ENCODE measurements around the gene AAK1.

The AAK1 gene

GRCh38 chr2:69546646-69547045, 96.9 kb downstream of the AAK1 start:
- H3K4me3 ChIP-seq (ENCODE audit: insufficient read length, low read depth): no peak overlapping the region
- TF ChIP-seq ZNF274 (IDR thresholded peaks at IDR 0.05; ENCODE audit: low read depth, low read length) (no peak), YY1 (IDR thresholded peaks at IDR 0.05; ENCODE audit: insufficient read depth, insufficient read length) (no peak), SUZ12 (IDR thresholded peaks at IDR 0.05; ENCODE audit: extremely low read depth, insufficient read depth, insufficient read length) (no peak)
- no peak overlapping the region for H3K9ac ChIP-seq (ENCODE audit: insufficient read length, low read depth)
- H3K36me3 ChIP-seq (ENCODE audit: insufficient read depth, insufficient read length, low read length): peaks cover 6% of the 10 kb centered on the region
- no peak for DNase-seq (ENCODE audit: low read depth, low spot score)
- no peaks in the 10 kb centered on the region for H3K27me3 ChIP-seq (ENCODE audit: insufficient read depth, insufficient read length)
- peaks cover 19% of the 10 kb centered on the region for H3K9me3 ChIP-seq (ENCODE audit: insufficient read depth, low read length)
- no peaks in the 10 kb centered on the region for H3K4me1 ChIP-seq (ENCODE audit: insufficient read depth, insufficient read length)

GRCh38 chr2:69545477-69545932, 98.0 kb downstream of the AAK1 start:
- no peaks in the 10 kb centered on the region for H3K27me3 ChIP-seq (ENCODE audit: insufficient read depth, insufficient read length)
- peaks cover 19% of the 10 kb centered on the region for H3K9me3 ChIP-seq (ENCODE audit: insufficient read depth, low read length)
- DNase-seq (ENCODE audit: low read depth, low spot score): no peak
- H3K9ac ChIP-seq (ENCODE audit: insufficient read length, low read depth): no peak overlapping the region
- H3K4me3 ChIP-seq (ENCODE audit: insufficient read length, low read depth): no peak overlapping the region
- no peak for TF ChIP-seq SUZ12 (IDR thresholded peaks at IDR 0.05; ENCODE audit: extremely low read depth, insufficient read depth, insufficient read length)
- TF ChIP-seq YY1 (IDR thresholded peaks at IDR 0.05; ENCODE audit: insufficient read depth, insufficient read length): no peak
- no peak for TF ChIP-seq ZNF274 (IDR thresholded peaks at IDR 0.05; ENCODE audit: low read depth, low read length)
- peaks cover 4% of the 10 kb centered on the region for H3K36me3 ChIP-seq (ENCODE audit: insufficient read depth, insufficient read length, low read length)
- H3K4me1 ChIP-seq (ENCODE audit: insufficient read depth, insufficient read length): no peaks in the 10 kb centered on the region

- Histone ChIP-seq H3K36me3 (ENCODE audit: insufficient read depth, insufficient read length, low read length) (peaks cover 4% of the 10 kb centered on the region), H3K27me3 (ENCODE audit: insufficient read depth, insufficient read length) (no peaks in the 10 kb centered on the region), H3K4me1 (ENCODE audit: insufficient read depth, insufficient read length) (no peaks in the 10 kb centered on the region), H3K9me3 (ENCODE audit: insufficient read depth, low read length) (peaks cover 19% of the 10 kb centered on the region), H3K9ac (ENCODE audit: insufficient read length, low read depth) (no peak overlapping the region), H3K4me3 (ENCODE audit: insufficient read length, low read depth) (no peak overlapping the region)
- no peak for TF ChIP-seq SUZ12 (IDR thresholded peaks at IDR 0.05; ENCODE audit: extremely low read depth, insufficient read depth, insufficient read length)
- no peak for TF ChIP-seq ZNF274 (IDR thresholded peaks at IDR 0.05; ENCODE audit: low read depth, low read length)
- no peak for TF ChIP-seq YY1 (IDR thresholded peaks at IDR 0.05; ENCODE audit: insufficient read depth, insufficient read length)
- DNase-seq (ENCODE audit: low read depth, low spot score): no peak
These were observed 98.6 kb downstream of the AAK1 start for GRCh38 chr2:69544951-69545350.

GRCh38 chr2:69539549-69539908, 104.0 kb downstream of the AAK1 start:
- H3K27me3 ChIP-seq (ENCODE audit: insufficient read depth, insufficient read length): no peaks in the 10 kb centered on the region
- DNase-seq (ENCODE audit: low read depth, low spot score): no peak
- no peaks in the 10 kb centered on the region for H3K4me1 ChIP-seq (ENCODE audit: insufficient read depth, insufficient read length)
- no peak overlapping the region for H3K4me3 ChIP-seq (ENCODE audit: insufficient read length, low read depth)
- TF ChIP-seq SUZ12 (IDR thresholded peaks at IDR 0.05; ENCODE audit: extremely low read depth, insufficient read depth, insufficient read length) (no peak), YY1 (IDR thresholded peaks at IDR 0.05; ENCODE audit: insufficient read depth, insufficient read length) (no peak), ZNF274 (IDR thresholded peaks at IDR 0.05; ENCODE audit: low read depth, low read length) (no peak)
- no peaks in the 10 kb centered on the region for H3K9me3 ChIP-seq (ENCODE audit: insufficient read depth, low read length)
- peaks cover 18% of the 10 kb centered on the region for H3K36me3 ChIP-seq (ENCODE audit: insufficient read depth, insufficient read length, low read length)
- H3K9ac ChIP-seq (ENCODE audit: insufficient read length, low read depth): no peak overlapping the region

GRCh38 chr2:69538872-69539548, 104.5 kb downstream of the AAK1 start:
- no peak for DNase-seq (ENCODE audit: low read depth, low spot score)
- TF ChIP-seq ZNF274 (IDR thresholded peaks at IDR 0.05; ENCODE audit: low read depth, low read length) (no peak), YY1 (IDR thresholded peaks at IDR 0.05; ENCODE audit: insufficient read depth, insufficient read length) (no peak), SUZ12 (IDR thresholded peaks at IDR 0.05; ENCODE audit: extremely low read depth, insufficient read depth, insufficient read length) (no peak)
- Histone ChIP-seq H3K9me3 (ENCODE audit: insufficient read depth, low read length) (no peaks in the 10 kb centered on the region), H3K4me1 (ENCODE audit: insufficient read depth, insufficient read length) (no peaks in the 10 kb centered on the region), H3K9ac (ENCODE audit: insufficient read length, low read depth) (no peak overlapping the region), H3K4me3 (ENCODE audit: insufficient read length, low read depth) (no peak overlapping the region), H3K27me3 (ENCODE audit: insufficient read depth, insufficient read length) (no peaks in the 10 kb centered on the region), H3K36me3 (ENCODE audit: insufficient read depth, insufficient read length, low read length) (peaks cover 19% of the 10 kb centered on the region)

- Histone ChIP-seq H3K9ac (ENCODE audit: insufficient read length, low read depth) (no peak overlapping the region), H3K27me3 (ENCODE audit: insufficient read depth, insufficient read length) (no peaks in the 10 kb centered on the region), H3K4me3 (ENCODE audit: insufficient read length, low read depth) (no peak overlapping the region), H3K4me1 (ENCODE audit: insufficient read depth, insufficient read length) (no peaks in the 10 kb centered on the region), H3K9me3 (ENCODE audit: insufficient read depth, low read length) (no peaks in the 10 kb centered on the region), H3K36me3 (ENCODE audit: insufficient read depth, insufficient read length, low read length) (peaks cover 20% of the 10 kb centered on the region)
- no peak for TF ChIP-seq ZNF274 (IDR thresholded peaks at IDR 0.05; ENCODE audit: low read depth, low read length)
- TF ChIP-seq SUZ12 (IDR thresholded peaks at IDR 0.05; ENCODE audit: extremely low read depth, insufficient read depth, insufficient read length): no peak
- TF ChIP-seq YY1 (IDR thresholded peaks at IDR 0.05; ENCODE audit: insufficient read depth, insufficient read length): no peak
- DNase-seq (ENCODE audit: low read depth, low spot score): no peak
These were observed 105.3 kb downstream of the AAK1 start for GRCh38 chr2:69538249-69538648.

- Histone ChIP-seq H3K9ac (ENCODE audit: insufficient read length, low read depth) (no peak overlapping the region), H3K27me3 (ENCODE audit: insufficient read depth, insufficient read length) (no peaks in the 10 kb centered on the region), H3K9me3 (ENCODE audit: insufficient read depth, low read length) (no peaks in the 10 kb centered on the region), H3K36me3 (ENCODE audit: insufficient read depth, insufficient read length, low read length) (peaks cover 32% of the 10 kb centered on the region), H3K4me1 (ENCODE audit: insufficient read depth, insufficient read length) (no peaks in the 10 kb centered on the region), H3K4me3 (ENCODE audit: insufficient read length, low read depth) (no peak overlapping the region)
- no peak for DNase-seq (ENCODE audit: low read depth, low spot score)
- TF ChIP-seq YY1 (IDR thresholded peaks at IDR 0.05; ENCODE audit: insufficient read depth, insufficient read length): no peak
- no peak for TF ChIP-seq SUZ12 (IDR thresholded peaks at IDR 0.05; ENCODE audit: extremely low read depth, insufficient read depth, insufficient read length)
- no peak for TF ChIP-seq ZNF274 (IDR thresholded peaks at IDR 0.05; ENCODE audit: low read depth, low read length)
These were observed 107.7 kb downstream of the AAK1 start for GRCh38 chr2:69535817-69536241.

All from NT2/D1 (cell line).